CD4-positive, alpha-beta T cell treated with Interleukin-2 at 100 ng/mL for 4 hours (primary cell): ENCODE results near the gene DNAJC8.

Experiments
- DNase-seq: peaks from one replicate; pipeline ENCODE4 v3.0.0-alpha.2; 2020; ENCODE audit warnings: low spot score

Gene DNAJC8

DNA sequence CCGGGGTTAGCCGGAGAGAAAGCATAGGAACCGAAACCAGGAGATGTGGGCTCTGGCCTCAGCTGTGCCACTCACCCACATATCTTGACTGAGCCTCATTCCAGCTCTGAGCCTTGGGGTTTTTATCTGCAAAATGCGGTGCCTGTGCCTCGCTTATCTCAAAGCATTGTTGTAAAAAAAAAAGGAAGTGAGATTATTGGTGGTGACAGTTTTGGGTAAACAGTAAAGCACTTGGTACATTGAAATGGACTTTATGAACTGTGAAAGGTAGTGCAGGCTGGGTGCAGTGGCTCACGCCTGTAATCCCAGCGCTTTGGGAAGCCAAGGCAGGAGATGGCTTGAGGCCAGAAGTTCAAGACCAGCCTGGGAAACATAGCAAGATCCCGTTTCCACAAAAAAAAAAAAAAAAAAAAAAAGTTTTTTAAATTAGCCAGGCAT is 60.1 kb downstream of the DNAJC8 start:
- peak; percentile 24 for DNase-seq

DNA sequence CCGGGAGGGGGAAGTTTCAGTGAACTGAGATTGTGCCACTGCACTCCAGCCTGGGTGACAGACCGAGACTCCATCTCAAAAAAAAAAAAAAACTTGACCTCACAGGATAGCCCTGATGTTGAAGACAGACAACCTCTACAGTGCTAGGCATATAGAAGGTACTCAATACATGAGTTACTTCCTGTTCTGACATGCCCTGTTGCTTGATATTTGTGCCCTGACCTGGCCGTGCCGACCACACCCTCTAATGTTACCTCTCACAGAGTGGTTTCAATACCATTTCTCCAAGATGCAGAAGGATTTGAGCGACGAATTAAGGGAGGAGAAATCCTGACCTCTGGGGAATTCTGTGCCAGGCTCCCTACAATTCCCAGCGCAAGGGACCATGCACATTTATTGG is 61.6 kb downstream of the DNAJC8 start:
- no peak for DNase-seq

DNA sequence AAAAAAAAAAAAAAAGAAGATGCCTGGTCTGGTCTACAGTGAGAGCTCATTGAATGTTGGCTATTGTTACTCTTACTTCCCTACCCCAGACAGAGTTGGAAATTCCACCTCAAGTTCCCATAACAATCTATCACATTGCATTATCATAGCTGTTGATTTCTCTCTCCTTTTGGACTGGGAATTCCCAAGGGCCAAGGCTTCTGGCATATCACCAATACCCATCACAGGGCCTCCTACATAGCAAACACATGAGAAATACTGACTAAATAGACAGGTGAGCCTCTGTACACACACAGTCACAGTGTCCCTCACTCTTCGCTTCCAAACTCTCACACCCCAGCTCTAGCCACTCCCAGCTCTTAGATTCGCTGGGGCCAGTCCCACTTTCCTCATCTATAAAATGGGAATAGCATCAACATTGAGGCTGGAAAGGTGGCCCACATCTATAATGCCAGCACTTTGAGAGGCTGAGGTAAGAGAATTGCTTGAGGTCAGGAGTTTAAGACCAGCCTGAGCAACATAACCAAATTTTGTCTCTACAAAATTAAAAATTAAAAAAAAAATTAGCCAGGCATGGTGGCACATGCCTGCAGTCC is 62.7 kb downstream of the DNAJC8 start:
- no peak for DNase-seq

DNA sequence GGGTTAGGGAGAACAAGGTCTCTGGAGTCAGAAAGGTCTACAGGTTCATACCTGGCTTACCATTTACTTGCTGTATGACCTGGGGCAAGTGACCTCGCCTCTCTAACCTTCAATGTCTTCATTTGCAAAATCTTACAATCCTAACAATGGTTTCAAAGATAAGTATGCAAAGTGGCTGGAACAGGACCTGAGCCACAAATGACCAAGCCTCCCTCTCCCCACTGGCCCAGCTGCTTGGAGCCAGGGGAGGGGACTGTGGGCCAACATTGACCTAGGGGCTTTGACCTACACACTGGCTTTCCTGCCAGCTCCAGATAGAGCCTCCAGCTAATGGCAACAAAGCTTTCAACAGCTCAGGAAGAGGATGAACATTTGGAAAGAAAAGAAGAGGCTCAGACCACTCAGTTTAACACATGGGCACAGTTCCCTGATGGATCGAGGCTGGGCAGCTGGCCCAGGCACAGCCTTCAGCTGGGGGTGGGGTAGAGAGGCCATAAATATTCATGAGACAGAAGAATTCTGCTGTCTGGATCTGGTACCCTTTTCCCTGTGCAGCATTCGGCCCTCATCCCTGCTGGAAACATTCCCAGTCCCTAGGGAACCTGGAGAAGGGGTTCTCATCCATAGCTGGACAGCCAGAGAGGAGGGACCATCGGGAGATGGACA is 69.2 kb downstream of the DNAJC8 start:
- DNase-seq: no peak

DNA sequence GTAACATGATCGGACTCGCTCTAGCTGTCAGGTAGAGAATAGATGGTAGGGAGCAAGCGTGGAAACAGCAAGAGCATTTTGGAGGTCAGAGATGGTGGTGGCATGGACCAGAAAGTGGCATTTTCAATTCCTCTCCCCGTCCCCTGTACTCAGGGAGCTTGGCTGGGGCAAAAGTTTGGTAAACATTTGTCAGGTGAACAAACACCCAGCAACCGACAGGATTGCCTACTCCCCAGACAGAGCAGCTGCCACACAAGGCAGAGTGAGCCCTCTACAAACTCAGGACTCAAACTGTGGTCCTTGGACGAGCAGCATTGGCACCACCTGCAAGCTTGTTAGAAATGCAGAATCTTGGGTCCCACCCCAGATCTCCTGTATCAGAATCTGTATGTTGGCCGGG is 70.7 kb downstream of the DNAJC8 start:
- no peak for DNase-seq

DNA sequence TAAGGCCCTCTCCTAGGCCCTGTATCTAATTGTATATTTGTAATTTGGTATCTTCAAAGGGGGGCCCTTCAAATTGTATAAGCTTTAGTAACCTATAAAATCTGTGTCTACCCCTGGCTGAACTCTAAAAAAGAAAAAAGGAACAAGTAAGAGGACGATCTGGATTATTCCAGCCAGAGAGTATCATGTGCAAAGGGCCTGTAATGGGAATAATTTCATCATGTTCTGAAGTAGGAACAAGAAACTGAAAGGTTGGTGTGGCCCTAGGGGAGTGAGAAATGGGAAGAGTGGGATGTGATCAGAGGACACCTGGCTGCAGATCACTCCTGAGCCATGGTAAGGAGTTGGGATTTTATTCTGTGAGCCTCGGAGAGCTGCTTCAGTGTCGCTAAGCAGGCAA is 71.1 kb downstream of the DNAJC8 start:
- DNase-seq: no peak

DNA sequence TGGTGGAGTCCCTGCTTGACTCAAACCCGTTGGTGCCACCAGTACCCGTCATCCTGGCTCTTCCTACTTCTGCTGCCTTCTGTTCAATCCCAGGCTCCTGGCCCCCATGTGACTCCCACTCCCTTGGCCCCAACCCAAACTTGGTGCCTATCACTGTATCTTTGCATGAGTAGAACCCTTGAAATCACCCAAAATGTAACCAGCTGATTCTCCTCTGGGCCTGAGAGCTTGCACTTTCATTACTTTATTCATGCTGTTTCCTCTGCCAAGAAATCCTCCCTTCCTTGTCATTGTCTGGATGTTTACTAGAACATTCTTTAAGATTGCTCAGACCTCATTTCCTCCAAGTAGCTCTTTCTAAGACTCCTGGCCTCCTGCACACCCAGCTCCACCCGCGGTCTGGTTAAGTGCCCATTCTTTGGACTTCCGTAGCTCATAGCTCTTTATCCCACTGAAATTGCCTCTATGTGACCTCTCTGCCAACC is 72.0 kb downstream of the DNAJC8 start:
- no peak for DNase-seq

DNA sequence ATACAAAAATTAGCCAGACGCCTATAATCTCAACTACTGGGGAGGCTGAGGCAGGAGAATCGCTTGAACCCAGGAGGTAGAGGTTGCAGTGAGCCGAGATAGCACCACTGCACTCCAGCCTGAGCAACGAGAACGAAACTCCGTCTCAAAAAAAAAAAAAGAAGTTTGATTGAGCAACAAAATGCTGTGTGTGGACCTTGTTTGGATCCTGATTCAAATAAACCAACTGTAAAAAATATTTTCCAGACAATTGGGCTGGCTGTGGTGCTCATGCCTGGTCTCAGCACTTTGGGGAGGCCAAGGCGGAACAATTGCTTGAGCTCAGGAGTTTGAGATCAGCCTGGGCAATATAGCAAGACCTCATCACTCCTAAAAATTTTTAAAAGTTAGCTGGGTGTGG is 73.1 kb downstream of the DNAJC8 start:
- no peak for DNase-seq

DNA sequence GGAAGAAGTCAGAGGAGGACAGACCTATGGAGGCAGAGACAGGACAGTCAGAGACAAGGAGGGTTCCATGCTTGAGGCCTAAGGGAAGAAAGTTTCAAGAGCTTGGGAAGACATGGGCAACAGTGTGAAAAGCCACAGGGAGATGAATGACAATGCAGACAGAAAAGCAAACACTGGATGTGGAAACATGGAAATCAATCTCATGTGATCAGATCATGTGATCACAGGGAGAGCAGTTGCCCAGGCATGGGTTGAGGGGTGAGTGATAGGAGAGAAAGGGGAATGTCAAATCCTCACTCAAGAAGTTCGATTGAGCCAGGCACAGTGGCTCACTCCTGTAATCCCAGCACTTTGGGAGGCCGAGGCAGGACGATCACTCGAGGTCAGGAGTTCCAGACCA is 73.6 kb downstream of the DNAJC8 start:
- DNase-seq: no peak

DNA sequence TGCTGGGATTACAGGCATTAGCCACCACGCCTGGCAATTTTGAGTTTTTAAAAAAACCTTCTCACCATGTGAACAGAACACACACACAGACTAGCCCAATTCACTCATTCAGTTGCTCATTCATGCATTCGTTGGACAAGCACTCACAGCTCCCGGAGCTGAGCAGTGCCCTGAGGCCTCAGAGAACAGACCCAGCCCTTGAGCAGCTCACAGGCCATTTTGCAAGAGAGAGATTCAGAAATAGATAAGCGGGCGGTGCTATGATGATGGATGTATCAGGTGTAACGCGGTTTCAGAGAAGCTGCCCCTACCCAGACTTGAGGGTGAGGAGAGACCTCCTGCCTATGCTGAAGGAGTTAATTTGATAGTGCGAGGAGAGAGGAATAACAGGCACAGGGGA is 74.9 kb downstream of the DNAJC8 start:
- DNase-seq: no peak

DNA sequence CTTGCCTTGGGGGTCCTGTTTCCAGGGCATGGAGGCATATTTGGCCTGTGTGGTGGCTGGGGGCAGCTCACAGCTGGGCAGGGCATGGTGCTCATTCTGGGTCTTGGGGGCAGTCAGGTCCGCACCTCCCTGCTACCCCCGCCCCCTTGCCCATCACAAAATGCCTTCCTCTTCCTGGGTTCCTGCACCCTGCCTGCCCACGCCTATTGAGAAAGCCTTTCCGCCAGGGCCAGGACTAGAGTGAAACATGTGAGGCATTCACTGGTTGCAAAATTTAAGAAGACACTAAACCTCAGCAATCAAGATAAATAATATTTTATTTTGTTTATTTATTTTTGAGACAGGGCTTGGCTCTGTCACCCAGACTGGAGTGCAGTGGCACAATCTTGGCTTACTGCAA is 76.0 kb downstream of the DNAJC8 start:
- no peak for DNase-seq

DNA sequence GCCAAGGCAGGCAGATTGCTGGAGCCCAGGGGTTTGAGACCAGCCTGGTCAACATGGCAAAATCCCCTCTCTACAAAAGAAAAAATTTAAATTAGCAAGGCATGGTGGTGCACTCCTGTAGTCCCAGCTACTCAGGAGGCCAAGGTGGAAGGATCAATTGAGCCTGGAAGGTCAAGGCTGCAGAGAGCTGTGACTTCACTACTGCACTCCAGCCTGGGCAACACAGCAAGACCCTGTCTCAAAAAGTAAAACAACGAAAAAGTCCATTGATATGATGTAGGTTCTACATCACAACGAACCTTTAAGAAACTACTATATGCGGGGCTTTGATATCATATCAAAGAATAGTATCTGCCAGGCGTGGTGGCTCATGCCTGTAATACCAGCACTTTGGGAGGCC is 77.2 kb downstream of the DNAJC8 start:
- DNase-seq: no peak

DNA sequence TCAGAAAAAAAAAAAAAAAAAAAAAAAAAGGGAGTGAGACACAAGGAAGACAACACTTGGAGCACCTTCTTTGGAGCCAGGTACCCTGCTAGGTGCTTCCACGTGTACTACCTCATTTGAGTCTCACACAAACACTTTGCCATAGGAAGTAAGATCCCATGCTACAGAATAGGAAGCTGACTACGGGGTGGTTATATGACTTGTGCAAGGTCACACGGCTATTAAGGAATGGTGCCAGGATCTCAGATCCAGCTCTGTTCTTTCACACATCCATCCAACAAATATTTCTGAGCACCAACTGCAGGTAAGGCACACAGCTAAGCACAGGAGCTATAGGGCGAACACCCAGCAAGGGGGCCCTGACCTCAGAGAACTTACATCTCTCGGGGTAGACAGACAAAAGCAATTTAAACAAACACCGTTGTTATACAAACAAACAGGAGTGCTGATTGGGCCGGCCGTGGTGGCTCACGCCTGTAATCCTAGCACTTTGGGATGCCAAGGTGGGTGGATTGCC is 78.7 kb downstream of the DNAJC8 start:
- no peak for DNase-seq
